T-helper 17 cell (primary cell): Measurements from ENCODE around the gene OPRL1. TPM values are rescaled to one million over a fixed set of nuclear protein-coding genes. Genes with fewer than 3 reads are reported as not detected.
"Not testable (repeated sequence)": the region's sequence is repeated elsewhere in the genome, so short reads cannot be mapped to it uniquely, and the experiment has no call there.

Experiments used
- ATAC-seq: fragments of 150-1000 bp; cut with Tn5 transposase; 2 replicates; pipeline ENCODE4 v1.10.0; 2021; ENCODE audit warnings: mild to moderate bottlenecking, moderate library complexity
- DNase-seq, 3 donors: peaks; one replicate each; pipeline versions ENCODE4 v3.0.0 to v3.0.0-alpha.2; 2020 to 2021
- H3K9me3 ChIP-seq: one replicate; pipeline ENCODE4 v1.7.0; 2013; ENCODE audit warnings: low read length, mild to moderate bottlenecking; ENCODE audit not compliant: control insufficient read depth, poor library complexity, severe bottlenecking
- H3K27ac Mint-ChIP-seq: one replicate; pipeline ENCODE4 v1.8.0; 2022; ENCODE audit warnings: mild to moderate bottlenecking, moderate library complexity, mixed read lengths
- H3K27me3 Mint-ChIP-seq: one replicate; pipeline ENCODE4 v1.8.0; 2022; ENCODE audit warnings: mixed read lengths
- H3K36me3 Mint-ChIP-seq: one replicate; pipeline ENCODE4 v1.8.0; 2022; ENCODE audit warnings: low read depth, mixed read lengths
- H3K4me1 Mint-ChIP-seq: one replicate; pipeline ENCODE4 v1.8.0; 2022; ENCODE audit warnings: mild to moderate bottlenecking, mixed read lengths
- H3K4me3 Mint-ChIP-seq: one replicate; pipeline ENCODE4 v1.8.0; 2022; ENCODE audit warnings: mild to moderate bottlenecking, moderate library complexity, mixed read lengths
- total RNA-seq, 4 donors: library from RNA in 2 of 4; stranded (reverse) in 2 of 4; gene quantifications; one replicate each; pipeline ENCODE4 v1.2.3 and lab custom pipeline; 2022 to 2026

The OPRL1 gene
- total RNA-seq, 2 donors from 2014 or later, result 1.4 to 2.7 TPM

GRCh38 chr20:64130876-64131275 lies 51.0 kb downstream of the OPRL1 start:
- H3K4me3 Mint-ChIP-seq, result peak overlapping the region; percentile 36
- ATAC-seq, result no peak
- DNase-seq, result no peak
- no peaks in the 10 kb centered on the region for H3K9me3 ChIP-seq
- no peak overlapping the region for H3K27ac Mint-ChIP-seq
- H3K36me3 Mint-ChIP-seq, result peaks cover 2% of the 10 kb centered on the region
- peaks cover 3% of the 10 kb centered on the region for H3K4me1 Mint-ChIP-seq
- H3K27me3 Mint-ChIP-seq, result peaks cover 28% of the 10 kb centered on the region

DNA sequence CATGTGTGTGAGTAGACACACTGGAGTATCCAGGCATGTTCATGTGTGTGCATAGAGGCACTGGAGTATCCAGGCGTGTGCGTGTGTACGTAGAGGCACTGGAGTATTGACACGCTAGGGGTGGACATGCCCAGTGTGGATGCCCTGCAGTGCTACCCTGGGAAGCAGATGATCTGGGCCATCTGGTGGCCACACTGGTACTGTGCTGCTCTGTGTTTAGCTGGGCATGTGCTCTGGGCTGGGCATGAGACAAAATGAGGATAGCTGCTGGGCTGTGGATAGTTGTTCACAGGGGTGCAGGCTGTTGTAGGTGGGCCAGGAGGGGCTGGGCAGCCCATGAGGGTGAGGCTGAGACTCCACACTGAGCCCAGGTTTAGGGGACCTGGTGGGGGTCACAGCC lies 51.5 kb downstream of the OPRL1 start:
- Mint-ChIP-seq H3K4me3 (no peak overlapping the region), H3K27me3 (peaks cover 28% of the 10 kb centered on the region), H3K36me3 (peaks cover 2% of the 10 kb centered on the region), H3K4me1 (peaks cover 6% of the 10 kb centered on the region), H3K27ac (no peak overlapping the region)
- H3K9me3 ChIP-seq, result no peaks in the 10 kb centered on the region
- DNase-seq, result no peak
- peak; percentile 35 for ATAC-seq

DNA sequence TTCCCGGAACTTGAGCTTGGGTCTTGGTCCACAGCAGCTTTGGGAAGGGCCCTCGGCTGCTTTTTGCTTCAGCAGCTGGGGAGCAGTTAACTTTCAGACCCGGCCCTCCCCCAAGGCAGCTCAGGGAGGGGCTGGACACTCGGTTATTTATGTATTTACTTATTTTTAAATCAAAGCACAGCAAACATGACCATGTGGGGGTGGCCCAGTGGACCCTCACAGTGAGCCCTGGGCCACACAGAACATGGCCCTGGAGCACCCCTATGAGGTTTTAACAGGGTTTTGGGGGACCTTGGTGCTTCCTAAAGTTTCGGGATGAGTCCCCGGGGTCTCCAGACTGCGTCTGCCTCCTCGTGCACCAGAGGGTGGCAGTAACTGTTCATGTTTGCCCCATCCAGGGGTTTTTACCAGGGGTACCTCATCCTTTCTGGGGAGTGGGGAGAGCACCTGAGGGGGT lies 54.1 kb downstream of the OPRL1 start:
- Mint-ChIP-seq H3K36me3 (no peaks in the 10 kb centered on the region), H3K27ac (no peak overlapping the region), H3K4me3 (no peak overlapping the region), H3K27me3 (peaks cover 19% of the 10 kb centered on the region), H3K4me1 (peaks cover 6% of the 10 kb centered on the region)
- peak in 1 of 3 donors; percentile 1 for DNase-seq
- no peak for ATAC-seq
- H3K9me3 ChIP-seq, result no peaks in the 10 kb centered on the region

GRCh38 chr20:64134744-64135143 lies 54.9 kb downstream of the OPRL1 start:
- not testable (repeated sequence) for H3K27ac Mint-ChIP-seq

GRCh38 chr20:64136004-64136710 lies 56.3 kb downstream of the OPRL1 start:
- no peaks in the 10 kb centered on the region for H3K9me3 ChIP-seq
- ATAC-seq (no peak), DNase-seq (no peak)
- peaks cover 3% of the 10 kb centered on the region for H3K4me1 Mint-ChIP-seq
- H3K27me3 Mint-ChIP-seq, result peaks cover 11% of the 10 kb centered on the region
- H3K36me3 Mint-ChIP-seq, result no peaks in the 10 kb centered on the region
- H3K4me3 Mint-ChIP-seq, result no peak overlapping the region
- H3K27ac Mint-ChIP-seq, result no peak overlapping the region

More at GRCh38 chr20:64134744-64135143, 54.9 kb downstream of the OPRL1 start:
- H3K27me3 Mint-ChIP-seq, result peaks cover 11% of the 10 kb centered on the region
- H3K4me1 Mint-ChIP-seq, H3K36me3 Mint-ChIP-seq, ATAC-seq, DNase-seq, H3K9me3 ChIP-seq: not testable (repeated sequence)
- H3K4me3 Mint-ChIP-seq, result peak overlapping the region; percentile 45

GRCh38 chr20:64137598-64138031 lies 57.7 kb downstream of the OPRL1 start:
- Mint-ChIP-seq H3K36me3 (no peaks in the 10 kb centered on the region), H3K27ac (no peak overlapping the region), H3K27me3 (peaks cover 18% of the 10 kb centered on the region), H3K4me1 (peaks cover 6% of the 10 kb centered on the region), H3K4me3 (no peak overlapping the region)
- DNase-seq (no peak), ATAC-seq (no peak)
- no peaks in the 10 kb centered on the region for H3K9me3 ChIP-seq

DNA sequence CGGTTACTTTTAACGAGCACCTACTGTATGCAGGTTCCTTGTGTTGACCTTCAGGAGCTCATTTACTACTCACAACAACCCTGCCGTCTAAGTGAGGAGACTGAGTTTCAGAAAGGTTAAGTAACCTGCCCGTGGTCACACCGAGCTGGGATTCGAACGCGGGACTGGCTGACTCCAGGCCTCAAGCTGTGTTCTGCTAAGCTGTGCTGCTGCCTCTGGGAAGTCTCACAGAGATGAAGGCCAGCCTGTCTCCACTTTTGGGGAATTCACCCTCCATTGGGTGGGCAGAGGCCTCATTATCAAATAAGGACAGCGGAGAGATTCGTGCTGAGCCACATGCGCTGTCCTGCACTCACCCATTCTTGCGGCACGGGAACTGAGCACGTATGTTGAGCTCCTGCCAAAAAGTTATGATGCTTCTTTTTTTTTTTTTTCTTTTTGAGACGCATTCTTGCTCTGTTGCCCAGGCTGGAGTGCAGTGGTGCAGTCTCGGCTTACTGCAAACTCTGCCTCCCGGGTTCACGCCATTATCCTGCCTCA lies 58.5 kb downstream of the OPRL1 start:
- Mint-ChIP-seq H3K4me3 (no peak overlapping the region), H3K27ac (no peak overlapping the region), H3K27me3 (peaks cover 19% of the 10 kb centered on the region), H3K4me1 (peaks cover 6% of the 10 kb centered on the region), H3K36me3 (no peaks in the 10 kb centered on the region)
- DNase-seq (no peak), ATAC-seq (no peak)
- H3K9me3 ChIP-seq, result no peaks in the 10 kb centered on the region

- ATAC-seq (no peak), DNase-seq (no peak)
- H3K36me3 Mint-ChIP-seq, result no peaks in the 10 kb centered on the region
- H3K27ac Mint-ChIP-seq, result no peak overlapping the region
- H3K9me3 ChIP-seq, result no peaks in the 10 kb centered on the region
- H3K4me1 Mint-ChIP-seq, result peaks cover 6% of the 10 kb centered on the region
- no peak overlapping the region for H3K4me3 Mint-ChIP-seq
- H3K27me3 Mint-ChIP-seq, result peaks cover 19% of the 10 kb centered on the region
These were observed 59.5 kb downstream of the OPRL1 start for GRCh38 chr20:64139199-64140060.

DNA sequence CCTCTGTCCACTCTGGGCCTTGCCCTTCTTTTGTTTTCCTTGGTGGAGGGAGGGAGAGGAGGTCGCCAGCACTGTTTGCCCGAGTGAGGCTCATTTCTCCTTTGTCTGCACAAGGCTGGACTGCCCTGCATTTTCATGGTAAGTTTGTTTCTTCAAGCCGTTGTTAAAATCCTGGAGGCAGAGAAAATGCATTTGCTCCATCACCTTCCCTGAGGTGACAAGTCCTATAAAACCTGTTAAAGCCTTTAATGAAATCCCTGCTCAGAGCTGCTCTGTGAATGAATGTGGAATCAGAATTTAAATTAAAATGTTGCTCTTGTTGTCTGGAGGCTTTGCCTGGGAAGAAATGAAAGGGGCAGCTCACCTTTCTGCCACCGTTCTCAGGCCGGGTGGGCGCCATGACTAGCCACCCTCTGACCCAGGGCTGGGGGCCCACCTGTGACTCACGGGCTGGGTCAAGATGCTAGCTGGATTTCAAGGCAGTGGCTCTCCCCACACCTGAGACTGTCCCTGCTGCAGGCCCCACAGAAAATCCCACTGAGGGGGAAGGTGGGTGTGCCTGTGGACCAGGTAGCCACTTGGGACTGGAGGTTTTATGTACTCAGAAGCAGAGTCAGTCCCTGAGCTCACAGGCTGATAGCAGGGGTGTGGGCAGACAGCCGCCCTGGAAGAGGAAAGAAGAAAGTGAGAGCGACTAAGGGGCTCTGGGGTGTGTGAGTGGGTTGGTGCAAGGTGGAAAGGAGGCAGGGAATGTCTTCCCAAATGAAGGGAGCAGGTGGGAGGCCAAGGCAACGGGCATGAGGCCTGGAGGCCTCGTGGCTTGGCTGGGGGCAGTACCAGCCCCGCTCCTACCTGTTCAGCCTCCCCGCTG lies 60.4 kb downstream of the OPRL1 start:
- H3K9me3 ChIP-seq, result peaks cover 3% of the 10 kb centered on the region
- DNase-seq (no peak), ATAC-seq (no peak)
- Mint-ChIP-seq H3K27me3 (peaks cover 19% of the 10 kb centered on the region), H3K4me1 (peaks cover 6% of the 10 kb centered on the region), H3K36me3 (no peaks in the 10 kb centered on the region), H3K27ac (peak overlapping the region; percentile 65), H3K4me3 (no peak overlapping the region)

GRCh38 chr20:64140956-64141355 lies 61.1 kb downstream of the OPRL1 start:
- Mint-ChIP-seq H3K4me3 (no peak overlapping the region), H3K36me3 (no peaks in the 10 kb centered on the region), H3K27ac (no peak overlapping the region), H3K4me1 (peaks cover 5% of the 10 kb centered on the region), H3K27me3 (peaks cover 19% of the 10 kb centered on the region)
- H3K9me3 ChIP-seq, result peaks cover 3% of the 10 kb centered on the region
- no peak for DNase-seq
- no peak for ATAC-seq

GRCh38 chr20:64142590-64142989 lies 62.7 kb downstream of the OPRL1 start:
- ATAC-seq, result no peak
- Mint-ChIP-seq H3K27me3 (peaks cover 19% of the 10 kb centered on the region), H3K4me3 (no peak overlapping the region), H3K4me1 (peaks cover 3% of the 10 kb centered on the region), H3K27ac (no peak overlapping the region), H3K36me3 (no peaks in the 10 kb centered on the region)
- peak in 1 of 3 donors; percentile 1 for DNase-seq
- peaks cover 3% of the 10 kb centered on the region for H3K9me3 ChIP-seq

GRCh38 chr20:64143018-64143801 lies 63.3 kb downstream of the OPRL1 start:
- DNase-seq (peak in 1 of 3 donors; percentile 3), ATAC-seq (no peak)
- Mint-ChIP-seq H3K36me3 (no peaks in the 10 kb centered on the region), H3K27ac (no peak overlapping the region), H3K27me3 (peaks cover 19% of the 10 kb centered on the region), H3K4me3 (no peak overlapping the region), H3K4me1 (peaks cover 3% of the 10 kb centered on the region)
- peaks cover 3% of the 10 kb centered on the region for H3K9me3 ChIP-seq
